Left lung (tissue), 10 donors: ENCODE results near the gene HLA-DOA. TPM values are rescaled to one million over a fixed set of nuclear protein-coding genes. Genes with fewer than 3 reads are reported as not detected.

ENCODE experiments used
- ATAC-seq: fragments of 200-7000 bp; cut with Tn5 transposase; one replicate; pipeline ENCODE4 v1.9.1; 2020; ENCODE audit warnings: moderate library complexity
- DNase-seq, 4 donors: peaks; one replicate each; pipeline ENCODE4 v3.0.0-alpha.2; 2013 to 2020
- H3K27ac ChIP-seq, 2 donors: fragments of 200-600 bp; sonication (generic) in 1 of 2; one replicate each; pipeline versions ENCODE4 v1.5.0 to v1.8.0; 2020 to 2021
- H3K27me3 ChIP-seq, 2 donors: fragments of 200-600 bp; sonication (generic) in 1 of 2; one replicate each; pipeline versions ENCODE4 v1.5.0 to v1.8.0; 2020 to 2021
- H3K36me3 ChIP-seq, 2 donors: fragments of 200-600 bp; sonication (generic) in 1 of 2; one replicate each; pipeline versions ENCODE4 v1.5.0 to v1.8.0; 2020 to 2021
- H3K4me1 ChIP-seq, 2 donors: fragments of 200-600 bp; one replicate each; pipeline ENCODE4 v1.8.0; 2021
- H3K4me3 ChIP-seq, 2 donors: fragments of 200-600 bp; sonication (generic) in 1 of 2; one replicate each; pipeline versions ENCODE4 v1.5.0 to v1.8.0; 2020 to 2021; ENCODE audit warnings: mild to moderate bottlenecking in 1 of 2
- H3K9me3 ChIP-seq, 2 donors: fragments of 200-600 bp; sonication (generic) in 1 of 2; one replicate each; pipeline versions ENCODE4 v1.5.0 to v1.8.0; 2020 to 2021
- intact Hi-C, 2 donors: fragments of 100-400 bp; cut with DNase I; formaldehyde crosslinking; loops; one replicate each; pipeline versions ENCODE4 v1.11.2 to v1.14.2; 2022
- polyA plus RNA-seq, 6 donors: library from polyadenylated mRNA; unstranded; fragments of 120-200 nt; gene quantifications; one replicate each; pipeline ENCODE4 v1.2.1, GENCODE V29; 2013; ENCODE audit not compliant: insufficient read length in 6 of 6
- total RNA-seq, 2 donors: library from RNA; stranded (reverse); fragmentation: NEBNext Ultra II Directional; extraction: Animal tissue kit (Norgen Biotek cat#: 25700); gene quantifications; one replicate each; pipeline ENCODE4 v1.2.1, GENCODE V29; 2021
- TF ChIP-seq, protein P1 (sequence below), 2 donors: fragments of 200-600 bp; sonication (generic) in 1 of 2; IDR thresholded peaks; one replicate each; pipeline versions ENCODE4 v1.5.0 to v1.8.0; 2021; ENCODE audit warnings: antibody characterized with exemption in 2 of 2
- donor health status: DM: no; HTN: yes; CAD: no.
- donor health status: DM: no; HTN: no; CAD: no.

The HLA-DOA gene
- total and polyA plus RNA-seq, 8 donors, result 1.8 to 20.6 (median 3.0) TPM

- ATAC-seq (peak; percentile 1), DNase-seq (peak in 2 of 4 donors; percentile 55 to 92)
- intact Hi-C loops, result no loop called here
- H3K4me3 ChIP-seq, result peak overlapping the region; percentile 98 to 100
- peaks cover 9 to 40% of the 10 kb centered on the region in 2 donors for H3K4me1 ChIP-seq
- H3K27me3 ChIP-seq, result no peaks in the 10 kb centered on the region
- H3K9me3 ChIP-seq, result no peaks in the 10 kb centered on the region
- H3K27ac ChIP-seq, result peak overlapping the region; percentile 99
- H3K36me3 ChIP-seq, result peaks cover 8 to 54% of the 10 kb centered on the region in 2 donors
- TF ChIP-seq, protein P1, sequence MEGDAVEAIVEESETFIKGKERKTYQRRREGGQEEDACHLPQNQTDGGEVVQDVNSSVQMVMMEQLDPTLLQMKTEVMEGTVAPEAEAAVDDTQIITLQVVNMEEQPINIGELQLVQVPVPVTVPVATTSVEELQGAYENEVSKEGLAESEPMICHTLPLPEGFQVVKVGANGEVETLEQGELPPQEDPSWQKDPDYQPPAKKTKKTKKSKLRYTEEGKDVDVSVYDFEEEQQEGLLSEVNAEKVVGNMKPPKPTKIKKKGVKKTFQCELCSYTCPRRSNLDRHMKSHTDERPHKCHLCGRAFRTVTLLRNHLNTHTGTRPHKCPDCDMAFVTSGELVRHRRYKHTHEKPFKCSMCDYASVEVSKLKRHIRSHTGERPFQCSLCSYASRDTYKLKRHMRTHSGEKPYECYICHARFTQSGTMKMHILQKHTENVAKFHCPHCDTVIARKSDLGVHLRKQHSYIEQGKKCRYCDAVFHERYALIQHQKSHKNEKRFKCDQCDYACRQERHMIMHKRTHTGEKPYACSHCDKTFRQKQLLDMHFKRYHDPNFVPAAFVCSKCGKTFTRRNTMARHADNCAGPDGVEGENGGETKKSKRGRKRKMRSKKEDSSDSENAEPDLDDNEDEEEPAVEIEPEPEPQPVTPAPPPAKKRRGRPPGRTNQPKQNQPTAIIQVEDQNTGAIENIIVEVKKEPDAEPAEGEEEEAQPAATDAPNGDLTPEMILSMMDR (IDR thresholded peaks at IDR 0.05), result no peak
These were observed 36.8 kb downstream of the HLA-DOA start for GRCh38 chr6:32972353-32973143.

- intact Hi-C loops, result no loop called here
- H3K4me1 ChIP-seq, result peaks cover 15 to 40% of the 10 kb centered on the region in 2 donors
- H3K27me3 ChIP-seq, result no peaks in the 10 kb centered on the region
- DNase-seq (peak; percentile 99 to 100 (median 100)), ATAC-seq (peak; percentile 56)
- peak overlapping the region; percentile 98 to 100 for H3K4me3 ChIP-seq
- peak overlapping the region; percentile 99 for H3K27ac ChIP-seq
- TF ChIP-seq, protein P1 (IDR thresholded peaks at IDR 0.05), result no peak
- H3K9me3 ChIP-seq, result no peaks in the 10 kb centered on the region
- peaks cover 4 to 47% of the 10 kb centered on the region in 2 donors for H3K36me3 ChIP-seq
These were observed 37.6 kb downstream of the HLA-DOA start for GRCh38 chr6:32971581-32972352.

DNA sequence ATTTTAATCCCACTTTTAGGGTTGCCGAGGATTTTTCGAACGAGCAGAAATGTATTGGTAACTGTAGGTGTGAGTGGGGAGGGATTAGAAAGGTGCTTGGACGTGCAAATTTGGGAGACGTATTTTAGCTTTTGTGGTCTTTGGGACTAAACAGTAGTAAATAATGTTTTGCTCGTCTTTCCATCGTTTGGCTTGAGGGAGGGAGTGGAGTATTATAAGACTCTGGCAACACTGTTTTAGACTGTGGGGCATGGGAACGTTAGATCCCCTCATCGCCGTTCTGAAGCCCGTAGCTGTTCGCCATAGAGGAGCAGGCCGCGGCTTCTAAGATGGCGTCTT is 38.2 kb downstream of the HLA-DOA start:
- intact Hi-C loops, result no loop called here

GRCh38 chr6:32970413-32971241 is 38.8 kb downstream of the HLA-DOA start:
- Histone ChIP-seq H3K27ac (peak overlapping the region; percentile 99), H3K4me3 (peak overlapping the region; percentile 61 to 100), H3K27me3 (no peaks in the 10 kb centered on the region), H3K36me3 (peaks cover 0 to 35% of the 10 kb centered on the region in 2 donors), H3K4me1 (peaks cover 10 to 40% of the 10 kb centered on the region in 2 donors), H3K9me3 (no peaks in the 10 kb centered on the region)
- ATAC-seq (peak; percentile 50), DNase-seq (peak; percentile 84 to 96 (median 92))
- intact Hi-C loops, result no loop called here
- TF ChIP-seq, protein P1 (IDR thresholded peaks at IDR 0.05), result no peak

More for the DNA sequence above, 38.2 kb downstream of the HLA-DOA start:
- Histone ChIP-seq H3K9me3 (no peaks in the 10 kb centered on the region), H3K4me1 (peaks cover 12 to 40% of the 10 kb centered on the region in 2 donors), H3K4me3 (peak overlapping the region; percentile 61 to 100), H3K27me3 (no peaks in the 10 kb centered on the region), H3K27ac (peak overlapping the region; percentile 99), H3K36me3 (peaks cover 0 to 41% of the 10 kb centered on the region in 2 donors)
- TF ChIP-seq, protein P1 (IDR thresholded peaks at IDR 0.05), result no peak
- DNase-seq (no peak), ATAC-seq (no peak)
